H1 (cell line): ENCODE data around the gene PEX14. TPM values are rescaled to one million over a fixed set of nuclear protein-coding genes. Genes with fewer than 3 reads are reported as not detected.

ENCODE experiments used
- CTCF ChIA-PET: fragments of 300-600 bp; sonication (Branson Sonifier 250); formaldehyde crosslinking; loops from one replicate; lab custom pipeline; 2021; ENCODE audit not compliant: partially characterized antibody; lab: Charles Lee
- POLR2A ChIA-PET: fragments of 300-600 bp; sonication (Branson Sonifier 250); formaldehyde crosslinking; loops from one replicate; lab custom pipeline; 2021; ENCODE audit warnings: inconsistent platforms; ENCODE audit not compliant: partially characterized antibody; lab: Charles Lee
- DNase-seq, 2 experiments: peaks; one replicate each; pipeline versions ENCODE4 v3.0.0 to v3.0.0-alpha.2; 2010 to 2022; ENCODE audit warnings: low spot score in 2 of 2, low read depth in 1 of 2, mixed read lengths in 1 of 2
- FAIRE-seq: peaks from 2 replicates; lab custom pipeline; 2011; peaks lifted over from hg19 to GRCh38; lab: Jason Lieb, UNC
- H2AFZ ChIP-seq: 2 replicates; pipeline ENCODE4 v1.8.1; 2012; ENCODE audit warnings: low read length, inconsistent platforms
- H2AK5ac ChIP-seq: 2 replicates; pipeline ENCODE4 v1.6.1; 2013; ENCODE audit warnings: low read depth, low read length
- H2BK120ac ChIP-seq: replicated peaks from 2 replicates; pipeline ENCODE3; 2013; ENCODE audit warnings: low read depth, low read length, inconsistent platforms
- H2BK12ac ChIP-seq: 2 replicates; pipeline ENCODE4 v1.6.1; 2013; ENCODE audit warnings: low read depth, low read length
- H2BK15ac ChIP-seq: 2 replicates; pipeline ENCODE4 v1.6.1; 2013; ENCODE audit warnings: low read length
- H2BK20ac ChIP-seq: 2 replicates; pipeline ENCODE4 v1.6.1; 2013; ENCODE audit warnings: low read length
- H2BK5ac ChIP-seq: 2 replicates; pipeline ENCODE4 v1.6.1; 2013; ENCODE audit warnings: low read depth, low read length
- H3K14ac ChIP-seq: 2 replicates; pipeline ENCODE4 v1.6.1; 2013; ENCODE audit warnings: inconsistent platforms; ENCODE audit not compliant: insufficient read length
- H3K18ac ChIP-seq: 2 replicates; pipeline ENCODE4 v1.6.1; 2013; ENCODE audit warnings: low read length; ENCODE audit errors: extremely low read depth
- H3K23ac ChIP-seq: 2 replicates; pipeline ENCODE4 v1.6.1; 2013; ENCODE audit warnings: inconsistent platforms; ENCODE audit not compliant: insufficient read length
- H3K23me2 ChIP-seq: 2 replicates; pipeline ENCODE4 v1.6.1; 2013; ENCODE audit warnings: low read depth, low read length
- H3K27ac ChIP-seq: 2 replicates; pipeline ENCODE4 v1.6.1; 2011; ENCODE audit warnings: low read depth, low read length, inconsistent platforms
- H3K27me3 ChIP-seq, 4 experiments: replicated peaks in 1 of 4; 1 replicate in 1 of 4; 2 replicates in 3 of 4; pipeline versions ENCODE4 v1.6.1 to v1.8.1; 2011 to 2013; ENCODE audit warnings: low read length in 3 of 4, mild to moderate bottlenecking in 3 of 4, inconsistent platforms in 2 of 4, mixed read lengths in 2 of 4, moderate library complexity in 1 of 4; ENCODE audit not compliant: control insufficient read depth in 3 of 4, insufficient read depth in 3 of 4; ENCODE audit errors: extremely low read depth in 1 of 4
- H3K36me3 ChIP-seq, 4 experiments: 2 replicates each; pipeline versions ENCODE4 v1.6.1 to v1.8.1; 2011 to 2013; ENCODE audit warnings: mild to moderate bottlenecking in 4 of 4, low read length in 3 of 4, moderate library complexity in 2 of 4, control low read depth in 1 of 4, inconsistent platforms in 1 of 4; ENCODE audit not compliant: insufficient read depth in 4 of 4, control insufficient read depth in 2 of 4
- H3K4ac ChIP-seq: replicated peaks from 2 replicates; pipeline ENCODE3; 2013; ENCODE audit warnings: low read length, low read depth, mixed read lengths, inconsistent platforms; ENCODE audit not compliant: insufficient read length
- H3K4me1 ChIP-seq, 4 experiments: replicated peaks in 1 of 4; 1 replicate in 1 of 4; 2 replicates in 3 of 4; pipeline versions ENCODE4 v1.6.1 to v1.8.1; 2011 to 2013; ENCODE audit warnings: low read length in 3 of 4, inconsistent platforms in 2 of 4, mixed read lengths in 1 of 4; ENCODE audit not compliant: insufficient read depth in 4 of 4, control insufficient read depth in 3 of 4
- H3K4me2 ChIP-seq, 2 experiments: 2 replicates each; pipeline versions ENCODE4 v1.6.1 to v1.8.1; 2011 to 2013; ENCODE audit warnings: low read depth in 2 of 2, low read length in 2 of 2, control low read depth in 1 of 2, inconsistent platforms in 1 of 2, mild to moderate bottlenecking in 1 of 2; ENCODE audit not compliant: insufficient read depth in 1 of 2
- H3K4me3 ChIP-seq, 4 experiments: fragments of 200-600, 300-600 bp in 1 of 4; sonication (generic), shearing (Covaris generic), sonication (Bioruptor Twin) in 1 of 4; 2 replicates each; pipeline versions ENCODE4 v1.5.1 to v1.8.1; 2011 to 2016; ENCODE audit warnings: low read length in 4 of 4, low read depth in 3 of 4, control low read depth in 2 of 4, inconsistent platforms in 2 of 4, mild to moderate bottlenecking in 2 of 4, mixed read lengths in 1 of 4, moderate library complexity in 1 of 4; ENCODE audit not compliant: insufficient read depth in 2 of 4; ENCODE audit errors: extremely low read depth in 1 of 4
- H3K56ac ChIP-seq: replicated peaks from 2 replicates; pipeline ENCODE3; 2013; ENCODE audit warnings: low read depth, mild to moderate bottlenecking, mixed read lengths, low read length, inconsistent platforms; ENCODE audit not compliant: insufficient read length
- H3K79me1 ChIP-seq: 2 replicates; pipeline ENCODE4 v1.6.1; 2013; ENCODE audit warnings: low read depth, low read length, control low read depth
- H3K79me2 ChIP-seq, 2 experiments: 2 replicates each; pipeline versions ENCODE4 v1.6.1 to v1.8.1; 2012 to 2013; ENCODE audit warnings: low read length in 2 of 2, mild to moderate bottlenecking in 2 of 2, inconsistent platforms in 1 of 2; ENCODE audit not compliant: insufficient read depth in 2 of 2, control insufficient read depth in 1 of 2
- H3K9ac ChIP-seq, 4 experiments: replicated peaks in 1 of 4; 1 replicate in 1 of 4; 2 replicates in 3 of 4; pipeline versions ENCODE4 v1.6.1 to v1.8.1; 2011 to 2013; ENCODE audit warnings: low read depth in 3 of 4, low read length in 3 of 4, control low read depth in 2 of 4, mild to moderate bottlenecking in 2 of 4, moderate library complexity in 2 of 4, inconsistent platforms in 1 of 4; ENCODE audit errors: extremely low read depth in 1 of 4
- H3K9me3 ChIP-seq, 2 experiments: 2 replicates each; pipeline versions ENCODE4 v1.6.1 to v1.8.1; 2012 to 2013; ENCODE audit warnings: mild to moderate bottlenecking in 2 of 2, moderate library complexity in 2 of 2, control low read depth in 1 of 2, inconsistent platforms in 1 of 2, low read depth in 1 of 2, low read length in 1 of 2, mixed read lengths in 1 of 2; ENCODE audit not compliant: insufficient read depth in 2 of 2
- H4K20me1 ChIP-seq, 2 experiments: replicated peaks in 1 of 2; 2 replicates each; pipeline versions ENCODE3 to v1.8.1; 2011 to 2013; ENCODE audit warnings: inconsistent platforms in 2 of 2, low read length in 2 of 2, mild to moderate bottlenecking in 1 of 2; ENCODE audit not compliant: insufficient read depth in 2 of 2, control insufficient read depth in 1 of 2
- H4K5ac ChIP-seq: 2 replicates; pipeline ENCODE4 v1.6.1; 2013; ENCODE audit warnings: low read length, low read depth, mixed read lengths, inconsistent platforms; ENCODE audit not compliant: insufficient read length
- H4K8ac ChIP-seq: 2 replicates; pipeline ENCODE4 v1.8.0; 2013; ENCODE audit warnings: mild to moderate bottlenecking, moderate library complexity, low read length, inconsistent platforms; ENCODE audit not compliant: insufficient read depth; ENCODE audit errors: extremely low read depth
- H4K91ac ChIP-seq: replicated peaks from 2 replicates; pipeline ENCODE3; 2013; ENCODE audit warnings: low read length, mixed read lengths, inconsistent platforms; ENCODE audit not compliant: insufficient read length
- BRCA1 ChIP-seq: IDR thresholded peaks from 2 replicates; pipeline ENCODE4 v1.6.1; 2012; ENCODE audit warnings: low read depth, low read length, improper control_type of control experiment
- CHD1 ChIP-seq: IDR thresholded peaks from 2 replicates; pipeline ENCODE4 v1.6.1; 2012; ENCODE audit warnings: low read depth, low read length, improper control_type of control experiment
- CTCF ChIP-seq, 3 experiments: IDR thresholded peaks; 1 replicate in 2 of 3; 2 replicates in 1 of 3; pipeline versions ENCODE4 v1.5.1 to v1.6.1; 2011; ENCODE audit warnings: low read length in 3 of 3, mild to moderate bottlenecking in 3 of 3, inconsistent platforms in 2 of 3, low read depth in 1 of 3, moderate library complexity in 1 of 3; ENCODE audit not compliant: insufficient read depth in 1 of 3; ENCODE audit errors: control extremely low read depth in 1 of 3
- EGR1 ChIP-seq: IDR thresholded peaks from 2 replicates; pipeline ENCODE4 v1.6.1; 2011; ENCODE audit warnings: low read depth, low read length, borderline replicate concordance
- EP300 ChIP-seq, 2 experiments: IDR thresholded peaks; 1 replicate in 1 of 2; 2 replicates in 1 of 2; pipeline ENCODE4 v1.6.1; 2011 to 2012; ENCODE audit warnings: low read depth in 2 of 2, low read length in 2 of 2, mild to moderate bottlenecking in 2 of 2, borderline replicate concordance in 1 of 2, inconsistent platforms in 1 of 2, moderate library complexity in 1 of 2
- KDM4A ChIP-seq: IDR thresholded peaks from one replicate; pipeline ENCODE4 v1.7.1; 2012; ENCODE audit warnings: low read depth, mild to moderate bottlenecking, moderate library complexity, low read length, inconsistent platforms; ENCODE audit not compliant: severe bottlenecking
- POU5F1 ChIP-seq: IDR thresholded peaks from 2 replicates; pipeline ENCODE4 v1.6.1; 2011; ENCODE audit warnings: low read depth, mild to moderate bottlenecking, low read length, moderate library complexity
- RFX5 ChIP-seq: IDR thresholded peaks from 2 replicates; pipeline ENCODE4 v1.6.1; 2011; ENCODE audit warnings: low read depth, low read length, improper control_type of control experiment, borderline replicate concordance
- TBP ChIP-seq: IDR thresholded peaks from 2 replicates; pipeline ENCODE4 v1.6.1; 2011; ENCODE audit warnings: low read depth, low read length, improper control_type of control experiment
- YY1 ChIP-seq: IDR thresholded peaks from 2 replicates; pipeline ENCODE4 v1.6.1; 2011; ENCODE audit warnings: low read depth, mild to moderate bottlenecking, low read length
- WGBS, 2 experiments: shearing (Covaris generic) in 1 of 2; methylation state at CpG; one replicate each; pipeline versions ENCODE4 v1.1.6 to v1.1.7; 2013 to 2015; ENCODE audit warnings: low lambda C conversion rate in 2 of 2, mixed read lengths in 2 of 2, inconsistent platforms in 1 of 2, low coverage in 1 of 2, missing lambda C conversion rate in 1 of 2; ENCODE audit not compliant: insufficient replicate concordance in 2 of 2, insufficient coverage in 1 of 2, insufficient read length in 1 of 2; ENCODE audit errors: extremely low coverage in 1 of 2, missing lambda C conversion rate in 1 of 2; 5-methylcytosine and 5-hydroxymethylcytosine counted together
- polyA plus RNA-seq, 7 experiments: library from polyadenylated mRNA; depleted of rRNA in 3 of 7; stranded (reverse) in 5 of 7; unstranded in 2 of 7; fragments of >200 nt in 5 of 7; fragments of 200-250 nt in 2 of 7; gene quantifications; 1 replicate in 5 of 7; 2 replicates in 1 of 7; 4 replicates in 1 of 7; pipeline versions ENCODE4 v1.2.1 to v1.2.3, GENCODE V29; 2011 to 2013; ENCODE audit warnings: missing spikeins in 2 of 7, mixed read lengths in 2 of 7
- total RNA-seq: library from RNA; stranded (reverse); fragmentation: NEBNext Ultra II Directional; extraction: Animal tissue kit (Norgen Biotek cat#: 25700); gene quantifications from 2 replicates; pipeline ENCODE4 v1.2.1, GENCODE V29; 2021

Gene PEX14
- total and polyA plus RNA-seq, 2 of the 8 experiments (the other 6 are each of a cell fraction or from before 2014, with no cell fraction given), result 13.0 to 19.8 TPM

- H3K4me2 ChIP-seq, result 0 out of 4 replicates have a peak overlapping the region, but pooled peaks of 1 of the 2 experiments have one; percentile 27
- CTCF ChIA-PET, result interaction anchor here (1.6 to 8.5 kb wide), 4 partner anchors 11 to 57 kb away, joined by 5 to 132 read pairs (median 8); partner anchors contain the start of gene CENPS
- H3K36me3 ChIP-seq, result no peaks in the 10 kb centered on the region
- H4K20me1 ChIP-seq, result peaks cover 3 to 4% of the 10 kb centered on the region in 2 experiments
- no peak overlapping the region for H2BK5ac ChIP-seq
- no peak overlapping the region for H2BK20ac ChIP-seq
- no peak overlapping the region for H4K5ac ChIP-seq
- H2AFZ ChIP-seq, result no peak overlapping the region
- H3K79me1 ChIP-seq, result peaks cover 8% of the 10 kb centered on the region
- H3K27me3 ChIP-seq, result no peaks in the 10 kb centered on the region
- no peak overlapping the region for H4K8ac ChIP-seq
- no peak overlapping the region for H3K4me3 ChIP-seq
- peaks cover 5 to 47% of the 10 kb centered on the region in 2 experiments for H3K79me2 ChIP-seq
- no peak for FAIRE-seq
- H3K18ac ChIP-seq, result no peak overlapping the region
- no peak overlapping the region for H3K4ac ChIP-seq
- no peak overlapping the region for H3K27ac ChIP-seq
- H3K23ac ChIP-seq, result no peak overlapping the region
- no peak overlapping the region for H3K9ac ChIP-seq
- H3K23me2 ChIP-seq, result no peaks in the 10 kb centered on the region
- H3K4me1 ChIP-seq, result peaks cover 0 to 4% (median 1%) of the 10 kb centered on the region in 4 experiments; a peak in 2 of 7 replicates
- H4K91ac ChIP-seq, result no peak overlapping the region
- H2BK12ac ChIP-seq, result no peak overlapping the region
- H2BK15ac ChIP-seq, result no peak overlapping the region
- no peak overlapping the region for H3K56ac ChIP-seq
- POLR2A ChIA-PET, result interaction anchor here (0.6 to 1.5 kb wide), 3 partner anchors 9 to 76 kb away, joined by 3 to 4 read pairs (median 4); no protein-coding TSS in a partner anchor
- no peak overlapping the region for H2BK120ac ChIP-seq
- no peak overlapping the region for H2AK5ac ChIP-seq
- no peak for DNase-seq
- 85% methylated on average over 3 of the region's 4 CpGs; no CpG with 5 or more reads in 1 of the 2 experiments for WGBS, 2 experiments
- no peak overlapping the region for H3K14ac ChIP-seq
- no peaks in the 10 kb centered on the region for H3K9me3 ChIP-seq
- TF ChIP-seq CHD1 (no peak), TBP (no peak), KDM4A (no peak), EP300 (IDR thresholded peaks at IDR 0.05; ENCODE audit: borderline replicate concordance in 1 of 2, low read depth in 2 of 2, low read length in 2 of 2) (no peak), YY1 (no peak), CTCF (IDR thresholded peaks at IDR 0.05; ENCODE audit: control extremely low read depth in 1 of 3, insufficient read depth in 1 of 3, low read depth in 1 of 3, low read length in 3 of 3) (no peak), BRCA1 (no peak), EGR1 (no peak), RFX5 (no peak), POU5F1 (no peak)
Observed at GRCh38 chr1:10489291-10490055, 14.7 kb downstream of the PEX14 start.
